ENCODE data around the gene NGEF. TPM values are rescaled to one million over a fixed set of nuclear protein-coding genes. Genes with fewer than 3 reads are reported as not detected.

Gene NGEF
- total RNA-seq, 2 experiments from 2014 or later = 0.48 to 0.58 TPM

DNA sequence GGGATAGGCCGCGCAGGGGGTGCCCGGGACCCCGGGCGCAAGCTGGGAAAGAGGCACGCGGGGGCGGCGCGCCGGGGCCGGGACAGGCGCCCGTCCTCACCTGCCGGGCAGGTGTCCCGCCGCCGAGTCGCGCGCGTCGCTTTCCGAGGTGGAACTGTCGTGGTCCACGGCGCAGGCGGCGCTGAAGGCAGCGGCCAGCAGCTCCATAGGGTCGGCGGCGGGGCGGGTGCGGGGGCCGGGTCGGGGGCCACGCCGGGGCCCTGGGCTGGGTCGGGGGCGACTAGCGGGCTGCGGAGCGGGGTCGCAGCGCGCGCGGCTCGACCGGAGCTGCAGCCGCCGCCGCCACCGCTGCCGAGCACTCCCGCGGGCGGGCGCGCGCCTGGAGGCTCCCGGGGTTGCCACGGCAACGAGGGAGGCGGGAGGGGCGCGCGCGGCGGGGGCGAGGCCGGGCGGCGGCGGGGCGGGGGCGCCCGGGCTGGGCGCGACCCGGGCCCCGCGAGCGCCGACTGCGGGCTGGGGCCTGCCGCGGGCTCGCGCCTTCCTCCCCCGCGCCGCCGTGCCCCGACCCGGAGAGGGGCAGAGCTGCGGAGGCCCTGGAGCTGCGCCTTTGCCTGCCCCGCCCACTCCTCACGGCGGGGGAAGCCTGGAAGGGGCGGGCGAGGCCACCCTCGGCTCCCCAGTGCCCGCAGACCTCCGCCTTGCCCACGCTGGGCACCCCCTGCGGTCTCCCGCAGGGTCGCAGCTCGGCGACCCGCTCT is 85.1 kb downstream of the NGEF start:
- Mint-ChIP-seq H3K4me3 (no peak overlapping the region), H3K36me3 (ENCODE audit: low read depth) (peaks cover 2% of the 10 kb centered on the region), H3K27ac (no peak overlapping the region), H3K27me3 (peaks cover 69% of the 10 kb centered on the region), H3K4me1 (peaks cover 10% of the 10 kb centered on the region), H3K9me3 (no peaks in the 10 kb centered on the region)
- ChIA-PET CTCF (interaction anchor here (0.7 kb wide), 1 partner anchor 1410 kb away, joined by 3 read pairs; no protein-coding TSS in a partner anchor), POLR2A (no interaction called here)
- DNase-seq = no peak

DNA sequence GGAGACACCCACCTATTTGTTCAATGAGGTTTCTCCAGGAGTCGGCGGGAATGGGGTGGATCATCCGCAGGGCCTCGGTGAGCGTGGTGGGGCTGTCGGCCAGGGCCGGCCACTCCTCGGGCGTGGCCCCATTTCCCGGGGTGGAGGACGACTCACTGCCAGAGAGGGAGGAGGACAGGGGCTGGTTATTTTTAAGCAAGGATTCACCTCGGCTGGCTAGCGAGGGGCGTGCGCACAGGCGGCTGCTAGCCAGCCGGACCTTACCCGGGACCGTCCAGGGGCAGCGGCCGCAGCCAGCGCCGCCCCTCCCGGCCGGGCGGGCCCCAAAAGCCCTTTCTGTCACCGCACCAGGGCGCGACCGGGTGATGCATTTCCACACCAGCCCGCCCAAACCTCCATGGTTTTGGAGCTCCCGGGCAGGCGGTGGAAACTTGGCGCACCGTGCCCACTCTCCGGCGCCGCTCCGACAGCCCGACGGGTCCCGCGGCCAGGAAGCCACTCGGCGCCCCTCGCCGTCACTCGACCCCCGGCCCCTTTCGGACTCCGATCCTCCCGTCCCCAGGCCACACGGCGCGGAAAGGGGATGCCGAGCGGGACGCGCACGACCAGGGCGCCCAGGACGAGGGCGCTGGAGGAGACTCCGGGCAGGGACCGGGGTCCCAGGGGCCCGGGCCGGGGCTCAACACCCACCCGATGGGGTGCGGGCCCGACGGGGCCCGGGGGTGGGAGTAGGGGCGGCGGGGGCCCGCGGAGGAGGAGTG is 85.8 kb downstream of the NGEF start:
- Mint-ChIP-seq H3K27ac (no peak overlapping the region), H3K9me3 (no peaks in the 10 kb centered on the region), H3K27me3 (peaks cover 67% of the 10 kb centered on the region), H3K4me1 (peaks cover 10% of the 10 kb centered on the region), H3K4me3 (peak overlapping the region; percentile 49), H3K36me3 (ENCODE audit: low read depth) (peaks cover 2% of the 10 kb centered on the region)
- ChIA-PET POLR2A (no interaction called here), CTCF (interaction anchor here (0.7 kb wide), 1 partner anchor 1409 kb away, joined by 3 read pairs; no protein-coding TSS in a partner anchor)
- DNase-seq = peak; percentile 29

DNA sequence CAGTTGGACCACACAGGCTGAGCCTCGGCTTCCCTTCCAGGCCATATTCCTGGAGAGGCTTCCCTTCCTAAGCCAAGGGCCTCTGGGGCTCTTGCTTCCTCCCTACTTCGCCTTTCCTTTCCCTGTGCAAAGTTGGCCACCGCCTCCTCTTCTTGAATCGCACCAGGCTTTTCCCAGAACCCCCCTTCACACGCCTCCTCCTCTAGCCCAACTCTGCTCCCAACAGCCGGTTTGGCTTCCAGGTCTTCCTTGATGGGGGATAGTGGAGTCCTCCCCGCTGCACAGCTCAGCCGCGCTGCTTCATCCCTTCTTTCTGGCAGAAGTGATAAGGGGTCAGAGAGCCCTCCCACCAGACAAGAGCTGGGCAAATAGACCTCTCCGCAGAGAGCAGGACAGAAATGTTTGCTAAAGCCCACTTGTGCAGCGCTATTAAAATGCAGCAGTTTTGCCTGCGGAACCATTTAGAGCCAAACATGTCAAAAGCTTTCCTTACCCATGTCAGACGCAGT is 86.6 kb downstream of the NGEF start:
- H3K27ac Mint-ChIP-seq = no peak overlapping the region
- CTCF ChIA-PET = no interaction called here

DNA sequence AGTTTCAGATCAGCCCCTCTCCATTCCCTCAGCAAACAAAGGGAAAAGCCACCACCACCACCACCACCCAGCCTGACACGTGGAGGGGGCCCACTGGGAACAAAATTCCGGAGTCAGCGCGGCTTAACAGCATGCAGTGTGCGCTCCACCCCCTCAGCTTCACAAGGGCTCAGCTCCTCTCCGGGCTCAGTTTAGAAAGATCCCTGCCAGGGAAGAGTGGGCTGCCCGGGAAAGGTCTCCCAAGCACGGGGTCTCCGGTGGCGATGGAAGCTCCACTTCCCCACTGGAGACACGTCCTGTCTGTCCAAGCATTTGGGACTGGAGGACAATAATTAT is 87.3 kb downstream of the NGEF start:
- CTCF ChIA-PET = no interaction called here
- H3K4me1 Mint-ChIP-seq = peaks cover 10% of the 10 kb centered on the region
- H3K9me3 Mint-ChIP-seq = no peaks in the 10 kb centered on the region
- peaks cover 56% of the 10 kb centered on the region for H3K27me3 Mint-ChIP-seq
- POLR2A ChIA-PET = no interaction called here
- peaks cover 2% of the 10 kb centered on the region for H3K36me3 Mint-ChIP-seq (ENCODE audit: low read depth)
- H3K4me3 Mint-ChIP-seq = no peak overlapping the region
- no peak for DNase-seq
- no peak overlapping the region for H3K27ac Mint-ChIP-seq

More for the DNA sequence above, 86.6 kb downstream of the NGEF start:
- POLR2A ChIA-PET = no interaction called here
- DNase-seq = no peak
- Mint-ChIP-seq H3K4me3 (peak overlapping the region; percentile 49), H3K9me3 (no peaks in the 10 kb centered on the region), H3K36me3 (ENCODE audit: low read depth) (peaks cover 2% of the 10 kb centered on the region), H3K27me3 (peaks cover 63% of the 10 kb centered on the region), H3K4me1 (peaks cover 10% of the 10 kb centered on the region)

GRCh38 chr2:232925153-232925820 is 87.8 kb downstream of the NGEF start:
- Mint-ChIP-seq H3K4me1 (peaks cover 10% of the 10 kb centered on the region), H3K27me3 (peaks cover 51% of the 10 kb centered on the region), H3K4me3 (no peak overlapping the region), H3K9me3 (no peaks in the 10 kb centered on the region), H3K36me3 (ENCODE audit: low read depth) (peaks cover 2% of the 10 kb centered on the region), H3K27ac (no peak overlapping the region)
- no peak for DNase-seq
- ChIA-PET POLR2A (no interaction called here), CTCF (no interaction called here)

- peaks cover 2% of the 10 kb centered on the region for H3K36me3 Mint-ChIP-seq (ENCODE audit: low read depth)
- DNase-seq = no peak
- POLR2A ChIA-PET = no interaction called here
- H3K4me1 Mint-ChIP-seq = peaks cover 10% of the 10 kb centered on the region
- H3K4me3 Mint-ChIP-seq = no peak overlapping the region
- CTCF ChIA-PET = no interaction called here
- peaks cover 47% of the 10 kb centered on the region for H3K27me3 Mint-ChIP-seq
- no peaks in the 10 kb centered on the region for H3K9me3 Mint-ChIP-seq
- H3K27ac Mint-ChIP-seq = no peak overlapping the region
Measured at GRCh38 chr2:232924433-232924832, 88.6 kb downstream of the NGEF start.

GRCh38 chr2:232920760-232921159 is 92.3 kb downstream of the NGEF start:
- Mint-ChIP-seq H3K27me3 (peaks cover 41% of the 10 kb centered on the region), H3K36me3 (ENCODE audit: low read depth) (no peaks in the 10 kb centered on the region)

DNA sequence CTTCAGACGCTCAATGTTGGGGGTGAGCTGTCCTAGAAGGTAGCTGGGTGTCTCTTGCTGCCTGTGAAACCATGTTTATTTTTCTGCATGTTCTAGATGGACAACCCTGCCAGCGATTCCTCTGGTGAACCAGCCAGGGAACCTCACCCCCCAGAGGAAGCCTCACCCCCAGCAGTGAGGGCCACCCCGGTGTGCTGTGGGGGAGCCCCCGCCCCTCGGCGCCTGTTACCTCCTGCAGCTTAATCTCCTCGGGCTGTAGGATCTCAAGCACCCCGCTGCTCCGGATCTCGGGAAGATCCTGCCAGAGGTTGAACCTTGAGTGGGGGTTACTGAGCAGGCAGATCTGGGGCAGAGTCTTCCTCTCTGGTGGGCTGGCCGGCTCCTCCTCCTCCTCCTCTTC is 93.0 kb downstream of the NGEF start:
- no peak for DNase-seq
- Mint-ChIP-seq H3K4me3 (no peak overlapping the region), H3K27ac (no peak overlapping the region), H3K9me3 (no peaks in the 10 kb centered on the region), H3K4me1 (no peaks in the 10 kb centered on the region), H3K36me3 (ENCODE audit: low read depth) (no peaks in the 10 kb centered on the region), H3K27me3 (peaks cover 38% of the 10 kb centered on the region)
- POLR2A ChIA-PET = no interaction called here
- CTCF ChIA-PET = no interaction called here

More at GRCh38 chr2:232920760-232921159, 92.3 kb downstream of the NGEF start:
- ChIA-PET POLR2A (no interaction called here), CTCF (no interaction called here)
- Mint-ChIP-seq H3K4me3 (no peak overlapping the region), H3K27ac (no peak overlapping the region), H3K4me1 (no peaks in the 10 kb centered on the region), H3K9me3 (no peaks in the 10 kb centered on the region)
- no peak for DNase-seq

- no peak overlapping the region for H3K27ac Mint-ChIP-seq
- DNase-seq = no peak
- no peaks in the 10 kb centered on the region for H3K36me3 Mint-ChIP-seq (ENCODE audit: low read depth)
- CTCF ChIA-PET = no interaction called here
- H3K4me3 Mint-ChIP-seq = no peak overlapping the region
- H3K9me3 Mint-ChIP-seq = no peaks in the 10 kb centered on the region
- POLR2A ChIA-PET = no interaction called here
- no peaks in the 10 kb centered on the region for H3K4me1 Mint-ChIP-seq
- H3K27me3 Mint-ChIP-seq = peaks cover 31% of the 10 kb centered on the region
Measured at GRCh38 chr2:232919141-232919540, 93.9 kb downstream of the NGEF start.

GRCh38 chr2:232913903-232914302 is 99.2 kb downstream of the NGEF start:
- POLR2A ChIA-PET = no interaction called here

DNA sequence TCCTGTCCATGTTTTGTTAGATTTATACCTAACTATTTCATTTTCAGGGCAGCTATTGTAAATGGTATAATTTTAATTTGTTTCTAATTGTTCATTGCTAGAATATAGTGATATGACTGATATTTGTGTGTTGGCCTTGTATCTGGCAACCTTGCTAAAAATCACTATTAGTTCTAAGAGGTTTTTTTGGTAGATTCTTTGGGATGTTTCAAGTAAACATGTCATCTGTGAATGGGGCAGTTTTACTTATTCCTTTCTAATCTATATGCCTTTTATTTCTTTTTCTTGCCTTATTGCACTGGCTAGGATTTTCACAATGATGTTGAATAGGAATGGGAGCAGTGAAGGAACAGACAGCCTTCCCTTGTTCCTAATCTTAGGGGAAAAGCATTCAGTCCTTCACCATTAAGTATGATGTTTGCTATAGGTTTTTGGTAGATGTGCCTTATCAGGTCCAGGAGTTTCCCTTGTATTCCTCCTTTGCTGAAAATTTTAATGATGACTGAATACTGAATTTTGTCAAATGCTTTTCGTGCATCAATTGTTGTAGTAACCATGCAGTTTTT is 101.3 kb downstream of the NGEF start:
- H3K27ac Mint-ChIP-seq = no peak overlapping the region
- no peaks in the 10 kb centered on the region for H3K4me1 Mint-ChIP-seq
- ChIA-PET POLR2A (no interaction called here), CTCF (no interaction called here)
- H3K9me3 Mint-ChIP-seq = peaks cover 11% of the 10 kb centered on the region
- no peak overlapping the region for H3K4me3 Mint-ChIP-seq
- peaks cover 46% of the 10 kb centered on the region for H3K27me3 Mint-ChIP-seq
- H3K36me3 Mint-ChIP-seq (ENCODE audit: low read depth) = no peaks in the 10 kb centered on the region
- DNase-seq = no peak

More at GRCh38 chr2:232913903-232914302, 99.2 kb downstream of the NGEF start:
- H3K4me3 Mint-ChIP-seq = no peak overlapping the region
- CTCF ChIA-PET = no interaction called here
- no peak overlapping the region for H3K27ac Mint-ChIP-seq
- H3K9me3 Mint-ChIP-seq = peaks cover 11% of the 10 kb centered on the region
- peaks cover 52% of the 10 kb centered on the region for H3K27me3 Mint-ChIP-seq
- no peak for DNase-seq
- H3K36me3 Mint-ChIP-seq (ENCODE audit: low read depth) = no peaks in the 10 kb centered on the region
- no peaks in the 10 kb centered on the region for H3K4me1 Mint-ChIP-seq

GRCh38 chr2:232910376-232910775 is 102.7 kb downstream of the NGEF start:
- ChIA-PET POLR2A (no interaction called here), CTCF (no interaction called here)
- Mint-ChIP-seq H3K27ac (no peak overlapping the region), H3K9me3 (peaks cover 11% of the 10 kb centered on the region), H3K36me3 (ENCODE audit: low read depth) (no peaks in the 10 kb centered on the region), H3K4me3 (no peak overlapping the region), H3K27me3 (peaks cover 44% of the 10 kb centered on the region), H3K4me1 (no peaks in the 10 kb centered on the region)
- DNase-seq = no peak

DNA sequence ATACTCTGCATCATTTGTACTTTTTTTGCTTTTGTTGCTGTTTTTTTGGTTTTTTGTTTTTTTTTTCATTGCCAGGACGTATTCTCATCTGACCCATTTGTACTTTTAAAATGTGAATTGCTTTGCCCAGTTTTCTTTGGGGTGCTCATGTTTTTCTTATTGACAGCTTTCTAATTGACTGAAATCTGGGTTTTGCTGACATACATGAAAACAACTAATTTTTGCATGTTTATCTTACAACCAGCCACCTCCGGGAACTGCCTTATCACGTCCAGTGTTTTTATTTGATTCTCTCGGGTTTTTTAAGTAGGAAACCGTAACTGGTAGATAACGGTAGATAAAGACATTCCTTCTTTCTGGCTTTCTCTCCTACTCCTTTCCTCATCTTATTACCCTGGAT is 104.4 kb downstream of the NGEF start:
- no peaks in the 10 kb centered on the region for H3K36me3 Mint-ChIP-seq (ENCODE audit: low read depth)
- H3K4me3 Mint-ChIP-seq = no peak overlapping the region
- DNase-seq = no peak
- H3K4me1 Mint-ChIP-seq = no peaks in the 10 kb centered on the region
- H3K27ac Mint-ChIP-seq = no peak overlapping the region
- CTCF ChIA-PET = no interaction called here
- peaks cover 36% of the 10 kb centered on the region for H3K27me3 Mint-ChIP-seq
- POLR2A ChIA-PET = no interaction called here
- H3K9me3 Mint-ChIP-seq = peaks cover 11% of the 10 kb centered on the region

All from activated CD4-positive, alpha-beta memory T cell treated with anti-CD3 and anti-CD28 coated beads, Interleukin-2, amount 10 ng/mL, durations not matched to agents 7 days and 5 days (primary cell).